ENCODE data around the gene NLRP12.

DNA sequence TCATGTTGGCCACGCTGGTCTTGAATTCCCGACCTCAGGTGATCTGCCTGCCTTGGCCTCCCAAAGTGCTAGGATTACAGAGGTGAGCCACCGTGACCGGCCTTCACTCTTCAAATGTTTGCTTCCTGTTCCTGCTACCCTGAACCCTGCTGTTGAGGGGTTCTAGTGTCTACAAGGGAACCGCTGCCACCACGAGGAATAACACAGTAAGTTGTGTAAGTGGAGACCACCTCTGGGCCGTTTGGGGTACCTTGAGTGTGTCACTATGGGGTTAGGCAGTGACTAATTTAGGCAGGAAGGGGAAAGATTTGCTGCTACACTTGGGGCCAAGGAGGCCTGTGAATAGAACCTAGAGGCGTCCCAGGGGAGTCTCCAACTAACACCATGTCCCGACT, 41.4 kb upstream of the NLRP12 start:
- TF ChIP-seq, protein P1, sequence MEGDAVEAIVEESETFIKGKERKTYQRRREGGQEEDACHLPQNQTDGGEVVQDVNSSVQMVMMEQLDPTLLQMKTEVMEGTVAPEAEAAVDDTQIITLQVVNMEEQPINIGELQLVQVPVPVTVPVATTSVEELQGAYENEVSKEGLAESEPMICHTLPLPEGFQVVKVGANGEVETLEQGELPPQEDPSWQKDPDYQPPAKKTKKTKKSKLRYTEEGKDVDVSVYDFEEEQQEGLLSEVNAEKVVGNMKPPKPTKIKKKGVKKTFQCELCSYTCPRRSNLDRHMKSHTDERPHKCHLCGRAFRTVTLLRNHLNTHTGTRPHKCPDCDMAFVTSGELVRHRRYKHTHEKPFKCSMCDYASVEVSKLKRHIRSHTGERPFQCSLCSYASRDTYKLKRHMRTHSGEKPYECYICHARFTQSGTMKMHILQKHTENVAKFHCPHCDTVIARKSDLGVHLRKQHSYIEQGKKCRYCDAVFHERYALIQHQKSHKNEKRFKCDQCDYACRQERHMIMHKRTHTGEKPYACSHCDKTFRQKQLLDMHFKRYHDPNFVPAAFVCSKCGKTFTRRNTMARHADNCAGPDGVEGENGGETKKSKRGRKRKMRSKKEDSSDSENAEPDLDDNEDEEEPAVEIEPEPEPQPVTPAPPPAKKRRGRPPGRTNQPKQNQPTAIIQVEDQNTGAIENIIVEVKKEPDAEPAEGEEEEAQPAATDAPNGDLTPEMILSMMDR (IDR thresholded peaks at IDR 0.05) = no peak
- TF ChIP-seq POLR2A (IDR thresholded peaks at IDR 0.05) = no peak
